ENCODE measurements around the gene ADAMTS16. TPM values are rescaled to one million over a fixed set of nuclear protein-coding genes. Genes with fewer than 3 reads are reported as not detected.

ADAMTS16 gene
- total and polyA plus RNA-seq, 7 donors, result under 0.01 to 5.3 (median 0.16) TPM; not detected in 2

DNA sequence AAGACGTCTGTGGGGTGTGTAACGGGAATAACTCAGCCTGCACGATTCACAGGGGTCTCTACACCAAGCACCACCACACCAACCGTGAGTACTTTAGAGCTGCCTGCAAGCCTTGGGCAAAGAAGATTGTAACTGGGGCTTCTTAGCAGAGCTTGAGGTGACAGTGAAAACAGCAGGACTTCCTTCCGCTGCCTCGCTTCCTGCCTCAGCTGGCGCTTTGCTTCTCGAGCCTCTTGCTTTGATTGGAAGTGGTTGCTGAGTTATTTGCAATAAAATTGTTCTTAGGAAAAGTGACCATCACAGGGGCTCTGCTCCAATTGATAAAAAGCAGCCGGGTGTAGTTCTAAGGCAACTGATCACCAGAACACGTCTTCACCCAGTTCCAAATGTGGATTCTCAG lies 99.1 kb downstream of the ADAMTS16 start:
- no peak for DNase-seq
- WGBS, 2 donors, result 80% methylated on average over 10 of the region's 10 CpGs
- Histone ChIP-seq H3K27ac (no peak overlapping the region), H3K4me1 (no peaks in the 10 kb centered on the region), H3K9me3 (no peaks in the 10 kb centered on the region), H3K4me3 (no peak overlapping the region), H3K36me3 (no peaks in the 10 kb centered on the region), H3K27me3 (peaks cover 0 to 4% (median 0%) of the 10 kb centered on the region in 3 donors)
- TF ChIP-seq EP300 (IDR thresholded peaks at IDR 0.05), result no peak
- TF ChIP-seq, protein P1, sequence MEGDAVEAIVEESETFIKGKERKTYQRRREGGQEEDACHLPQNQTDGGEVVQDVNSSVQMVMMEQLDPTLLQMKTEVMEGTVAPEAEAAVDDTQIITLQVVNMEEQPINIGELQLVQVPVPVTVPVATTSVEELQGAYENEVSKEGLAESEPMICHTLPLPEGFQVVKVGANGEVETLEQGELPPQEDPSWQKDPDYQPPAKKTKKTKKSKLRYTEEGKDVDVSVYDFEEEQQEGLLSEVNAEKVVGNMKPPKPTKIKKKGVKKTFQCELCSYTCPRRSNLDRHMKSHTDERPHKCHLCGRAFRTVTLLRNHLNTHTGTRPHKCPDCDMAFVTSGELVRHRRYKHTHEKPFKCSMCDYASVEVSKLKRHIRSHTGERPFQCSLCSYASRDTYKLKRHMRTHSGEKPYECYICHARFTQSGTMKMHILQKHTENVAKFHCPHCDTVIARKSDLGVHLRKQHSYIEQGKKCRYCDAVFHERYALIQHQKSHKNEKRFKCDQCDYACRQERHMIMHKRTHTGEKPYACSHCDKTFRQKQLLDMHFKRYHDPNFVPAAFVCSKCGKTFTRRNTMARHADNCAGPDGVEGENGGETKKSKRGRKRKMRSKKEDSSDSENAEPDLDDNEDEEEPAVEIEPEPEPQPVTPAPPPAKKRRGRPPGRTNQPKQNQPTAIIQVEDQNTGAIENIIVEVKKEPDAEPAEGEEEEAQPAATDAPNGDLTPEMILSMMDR (IDR thresholded peaks at IDR 0.05), result no peak
- no peak for TF ChIP-seq POLR2AphosphoS5 (IDR thresholded peaks at IDR 0.05)
- TF ChIP-seq POLR2A (IDR thresholded peaks at IDR 0.05), result no peak
- intact Hi-C loops (cut with DNase I), result no loop called here

DNA sequence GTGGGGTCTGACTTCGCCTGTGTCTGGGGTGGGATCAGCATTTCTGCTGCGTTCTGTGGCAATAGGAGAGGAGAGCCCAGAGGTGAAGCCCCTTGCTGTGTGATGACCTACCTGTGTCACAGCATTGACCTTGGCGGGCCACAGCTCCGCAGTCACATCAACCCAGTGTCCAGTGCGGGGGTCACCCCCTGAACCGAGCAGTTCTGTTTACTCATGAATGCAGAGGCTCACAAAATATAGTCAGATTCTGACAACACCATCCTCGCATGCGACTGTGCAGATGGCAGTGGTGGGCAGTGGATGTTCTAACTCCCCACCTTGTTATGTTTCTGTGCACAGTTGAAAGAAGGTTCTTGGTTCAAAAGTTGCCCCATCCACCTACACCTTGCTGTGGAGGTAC lies 100.1 kb downstream of the ADAMTS16 start:
- no peaks in the 10 kb centered on the region for H3K9me3 ChIP-seq
- no peak for DNase-seq
- peaks cover 0 to 4% (median 0%) of the 10 kb centered on the region in 3 donors for H3K27me3 ChIP-seq
- no peak overlapping the region for H3K4me3 ChIP-seq
- H3K4me1 ChIP-seq, result no peaks in the 10 kb centered on the region
- TF ChIP-seq, protein P1 (IDR thresholded peaks at IDR 0.05), result no peak
- TF ChIP-seq EP300 (IDR thresholded peaks at IDR 0.05) (no peak), POLR2AphosphoS5 (IDR thresholded peaks at IDR 0.05) (no peak)
- 87 to 93% methylated on average over 8 of the region's 8 CpGs for WGBS, 2 donors
- no peaks in the 10 kb centered on the region for H3K36me3 ChIP-seq
- intact Hi-C loops (cut with DNase I), result no loop called here
- no peak overlapping the region for H3K27ac ChIP-seq

DNA sequence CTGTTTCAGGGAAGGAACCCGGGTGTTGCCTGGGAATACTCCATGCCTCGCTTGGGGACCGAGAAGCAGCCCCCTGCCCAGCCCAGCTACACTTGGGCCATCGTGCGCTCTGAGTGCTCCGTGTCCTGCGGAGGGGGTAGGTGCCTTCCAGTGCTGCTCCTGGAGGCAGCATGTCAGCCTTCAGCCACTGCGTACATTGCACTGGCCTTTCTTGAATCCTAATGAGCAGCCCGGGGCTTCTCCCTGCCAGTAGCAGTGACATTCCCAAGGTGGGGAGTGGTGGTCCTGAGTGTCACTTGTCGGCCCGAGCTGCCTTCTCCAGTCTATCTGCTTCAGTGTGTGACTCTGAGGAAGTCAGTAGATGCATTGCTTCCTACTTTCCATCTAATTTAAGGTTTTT lies 101.9 kb downstream of the ADAMTS16 start:
- Histone ChIP-seq H3K9me3 (no peaks in the 10 kb centered on the region), H3K27ac (no peak overlapping the region), H3K4me1 (no peaks in the 10 kb centered on the region), H3K36me3 (no peaks in the 10 kb centered on the region), H3K27me3 (peaks cover 0 to 4% (median 0%) of the 10 kb centered on the region in 3 donors), H3K4me3 (no peak overlapping the region)
- intact Hi-C loops (cut with DNase I), result no loop called here
- TF ChIP-seq, protein P1 (IDR thresholded peaks at IDR 0.05), result no peak
- TF ChIP-seq EP300 (IDR thresholded peaks at IDR 0.05) (no peak), POLR2A (IDR thresholded peaks at IDR 0.05) (no peak), POLR2AphosphoS5 (IDR thresholded peaks at IDR 0.05) (no peak)
- WGBS, 2 donors, result 66 to 82% methylated on average over 11 of the region's 11 CpGs
- no peak for DNase-seq

DNA sequence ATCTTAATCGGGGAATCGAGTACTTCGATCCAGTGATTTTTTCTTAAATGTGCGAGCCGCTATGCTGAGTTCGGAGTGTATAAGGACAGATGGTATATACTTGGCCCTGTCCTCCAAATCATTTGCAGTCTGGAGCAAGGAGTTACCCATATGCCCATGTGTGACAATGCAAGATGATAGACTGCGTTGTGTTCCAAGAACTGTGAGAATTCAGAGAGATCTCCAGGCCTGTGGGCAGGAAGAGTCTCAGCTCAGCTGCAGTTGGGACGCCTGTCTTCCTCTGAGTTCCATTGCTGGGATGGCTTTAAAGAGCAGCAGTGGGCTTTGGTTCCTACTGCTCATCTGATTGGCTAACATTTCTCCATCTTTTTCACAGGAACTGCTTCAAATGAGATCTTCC lies 106.6 kb downstream of the ADAMTS16 start:
- Histone ChIP-seq H3K27me3 (peaks cover 0 to 4% (median 0%) of the 10 kb centered on the region in 3 donors), H3K27ac (no peak overlapping the region), H3K9me3 (no peaks in the 10 kb centered on the region), H3K4me3 (no peak overlapping the region), H3K36me3 (no peaks in the 10 kb centered on the region), H3K4me1 (no peaks in the 10 kb centered on the region)
- 91 to 92% methylated on average over 8 of the region's 8 CpGs for WGBS, 2 donors
- DNase-seq, result no peak
- intact Hi-C loops (cut with DNase I), result no loop called here
- no peak for TF ChIP-seq POLR2A (IDR thresholded peaks at IDR 0.05)
- TF ChIP-seq, protein P1 (IDR thresholded peaks at IDR 0.05), result no peak
- no peak for TF ChIP-seq POLR2AphosphoS5 (IDR thresholded peaks at IDR 0.05)
- no peak for TF ChIP-seq EP300 (IDR thresholded peaks at IDR 0.05)

DNA sequence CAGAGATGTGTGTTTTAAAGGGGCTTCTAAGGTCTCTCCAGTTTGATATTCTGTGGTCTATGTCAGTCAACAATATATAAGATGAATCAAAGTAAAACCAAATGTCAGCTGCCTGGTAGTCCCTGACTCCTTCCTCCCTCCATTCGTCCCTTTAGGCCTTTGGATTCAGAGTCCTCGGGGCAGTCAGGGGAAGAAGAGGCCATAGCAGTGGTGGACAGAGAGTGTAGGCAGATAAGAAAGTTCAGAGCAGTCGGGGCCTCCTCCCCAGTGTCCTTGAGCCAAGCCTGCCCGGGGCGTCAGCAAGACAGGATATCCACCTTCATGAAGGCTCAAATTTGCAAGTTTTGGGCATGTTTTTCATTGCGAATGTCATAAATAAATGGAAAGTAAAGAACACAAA lies 110.6 kb downstream of the ADAMTS16 start:
- H3K4me3 ChIP-seq, result no peak overlapping the region
- no peaks in the 10 kb centered on the region for H3K4me1 ChIP-seq
- no peak for DNase-seq
- 69 to 83% methylated on average over 6 of the region's 6 CpGs for WGBS, 2 donors
- H3K9me3 ChIP-seq, result peaks cover 0 to 5% (median 1%) of the 10 kb centered on the region in 4 donors
- H3K27ac ChIP-seq, result no peak overlapping the region
- H3K27me3 ChIP-seq, result no peaks in the 10 kb centered on the region
- H3K36me3 ChIP-seq, result no peaks in the 10 kb centered on the region
- TF ChIP-seq, protein P1 (IDR thresholded peaks at IDR 0.05), result no peak
- no peak for TF ChIP-seq POLR2AphosphoS5 (IDR thresholded peaks at IDR 0.05)
- TF ChIP-seq EP300 (IDR thresholded peaks at IDR 0.05), result no peak
- no peak for TF ChIP-seq POLR2A (IDR thresholded peaks at IDR 0.05)
- intact Hi-C loops (cut with DNase I), result no loop called here
